HEK293 (cell line): ENCODE data around the gene ZNF345.

ENCODE experiments used
- GLIS2 ChIP-seq: fragments of 450-650 bp; formaldehyde crosslinking; IDR thresholded peaks from 2 replicates; pipeline ENCODE4 v1.5.1; 2016; ENCODE audit warnings: missing biosample characterization, missing genetic modification characterization
- KLF9 ChIP-seq: fragments of 450-650 bp; formaldehyde crosslinking; IDR thresholded peaks from 2 replicates; pipeline ENCODE4 v1.5.1; 2016; ENCODE audit warnings: missing biosample characterization, missing genetic modification characterization, low read depth
- SP7 ChIP-seq: fragments of 450-650 bp; formaldehyde crosslinking; IDR thresholded peaks from 2 replicates; pipeline ENCODE4 v1.5.1; 2016; ENCODE audit warnings: missing biosample characterization, missing genetic modification characterization
- YY2 ChIP-seq: fragments of 450-650 bp; formaldehyde crosslinking; IDR thresholded peaks from 2 replicates; pipeline ENCODE4 v1.5.1; 2016; ENCODE audit warnings: missing biosample characterization, missing genetic modification characterization
- ZBTB20 ChIP-seq: fragments of 450-650 bp; formaldehyde crosslinking; IDR thresholded peaks from 2 replicates; pipeline ENCODE4 v1.5.1; 2016; ENCODE audit warnings: missing biosample characterization, missing genetic modification characterization
- ZBTB21 ChIP-seq: fragments of 450-650 bp; formaldehyde crosslinking; IDR thresholded peaks from 2 replicates; pipeline ENCODE4 v1.5.1; 2017; ENCODE audit warnings: missing biosample characterization, missing genetic modification characterization
- ZBTB8A ChIP-seq: fragments of 450-650 bp; formaldehyde crosslinking; IDR thresholded peaks from 2 replicates; pipeline ENCODE4 v1.5.1; 2016; ENCODE audit warnings: missing biosample characterization, missing genetic modification characterization
- ZEB2 ChIP-seq: fragments of 450-650 bp; formaldehyde crosslinking; IDR thresholded peaks from 2 replicates; pipeline ENCODE4 v1.5.1; 2016; ENCODE audit warnings: missing biosample characterization, missing genetic modification characterization
- ZNF133 ChIP-seq: fragments of 450-650 bp; formaldehyde crosslinking; IDR thresholded peaks from 2 replicates; pipeline ENCODE4 v1.5.1; 2016; ENCODE audit warnings: missing biosample characterization, missing genetic modification characterization
- ZNF211 ChIP-seq: fragments of 450-650 bp; formaldehyde crosslinking; IDR thresholded peaks from 2 replicates; pipeline ENCODE4 v1.5.1; 2016; ENCODE audit warnings: low read depth, missing biosample characterization, missing genetic modification characterization
- ZNF394 ChIP-seq: fragments of 450-650 bp; formaldehyde crosslinking; IDR thresholded peaks from 2 replicates; pipeline ENCODE4 v1.5.1; 2016; ENCODE audit warnings: missing biosample characterization, missing genetic modification characterization, mild to moderate bottlenecking, moderate library complexity, borderline replicate concordance
- ZNF404 ChIP-seq: fragments of 450-650 bp; formaldehyde crosslinking; IDR thresholded peaks from 2 replicates; pipeline ENCODE4 v1.5.1; 2017; ENCODE audit warnings: missing biosample characterization, missing genetic modification characterization
- ZNF558 ChIP-seq: fragments of 450-650 bp; formaldehyde crosslinking; IDR thresholded peaks from 2 replicates; pipeline ENCODE4 v1.5.1; 2016; ENCODE audit warnings: missing biosample characterization, missing genetic modification characterization
- ZNF600 ChIP-seq: fragments of 450-650 bp; formaldehyde crosslinking; IDR thresholded peaks from 2 replicates; pipeline ENCODE4 v1.5.1; 2016; ENCODE audit warnings: missing biosample characterization, missing genetic modification characterization
- ZNF624 ChIP-seq: fragments of 450-650 bp; formaldehyde crosslinking; IDR thresholded peaks from 2 replicates; pipeline ENCODE4 v1.5.1; 2017; ENCODE audit warnings: missing biosample characterization, missing genetic modification characterization
- ZNF707 ChIP-seq: fragments of 450-650 bp; formaldehyde crosslinking; IDR thresholded peaks from 2 replicates; pipeline ENCODE4 v1.5.1; 2016; ENCODE audit warnings: missing biosample characterization, missing genetic modification characterization
- ZNF777 ChIP-seq: fragments of 450-650 bp; formaldehyde crosslinking; IDR thresholded peaks from 2 replicates; pipeline ENCODE4 v1.5.1; 2017; ENCODE audit warnings: missing biosample characterization, missing genetic modification characterization, borderline replicate concordance
- TF ChIP-seq, protein P1 (sequence below): fragments of 450-650 bp; formaldehyde crosslinking; IDR thresholded peaks from 2 replicates; pipeline ENCODE4 v1.5.1; 2016; ENCODE audit warnings: missing biosample characterization, missing genetic modification characterization
- TF ChIP-seq, protein P2 (sequence below): fragments of 450-650 bp; formaldehyde crosslinking; IDR thresholded peaks from 2 replicates; pipeline ENCODE4 v1.5.1; 2016; ENCODE audit warnings: missing biosample characterization, missing genetic modification characterization, borderline replicate concordance
- TF ChIP-seq, protein P3 (sequence below): fragments of 450-650 bp; formaldehyde crosslinking; IDR thresholded peaks from 2 replicates; pipeline ENCODE4 v1.5.1; 2016; ENCODE audit warnings: missing biosample characterization, missing genetic modification characterization
- TF ChIP-seq, protein P4 (sequence below): fragments of 450-650 bp; formaldehyde crosslinking; IDR thresholded peaks from 2 replicates; pipeline ENCODE4 v1.5.1; 2016; ENCODE audit warnings: missing biosample characterization, missing genetic modification characterization
- TF ChIP-seq, protein P5 (sequence below): fragments of 450-650 bp; formaldehyde crosslinking; conservative IDR thresholded peaks from 2 replicates; pipeline ENCODE4 v1.5.1; 2016; ENCODE audit warnings: low read depth, missing biosample characterization, missing genetic modification characterization
- TF ChIP-seq, protein P6 (sequence below): sonication (generic); formaldehyde crosslinking; IDR thresholded peaks from 2 replicates; pipeline ENCODE4 v1.8.1; 2022; ENCODE audit warnings: mild to moderate bottlenecking, moderate library complexity, missing genetic modification reagents

The ZNF345 gene

DNA sequence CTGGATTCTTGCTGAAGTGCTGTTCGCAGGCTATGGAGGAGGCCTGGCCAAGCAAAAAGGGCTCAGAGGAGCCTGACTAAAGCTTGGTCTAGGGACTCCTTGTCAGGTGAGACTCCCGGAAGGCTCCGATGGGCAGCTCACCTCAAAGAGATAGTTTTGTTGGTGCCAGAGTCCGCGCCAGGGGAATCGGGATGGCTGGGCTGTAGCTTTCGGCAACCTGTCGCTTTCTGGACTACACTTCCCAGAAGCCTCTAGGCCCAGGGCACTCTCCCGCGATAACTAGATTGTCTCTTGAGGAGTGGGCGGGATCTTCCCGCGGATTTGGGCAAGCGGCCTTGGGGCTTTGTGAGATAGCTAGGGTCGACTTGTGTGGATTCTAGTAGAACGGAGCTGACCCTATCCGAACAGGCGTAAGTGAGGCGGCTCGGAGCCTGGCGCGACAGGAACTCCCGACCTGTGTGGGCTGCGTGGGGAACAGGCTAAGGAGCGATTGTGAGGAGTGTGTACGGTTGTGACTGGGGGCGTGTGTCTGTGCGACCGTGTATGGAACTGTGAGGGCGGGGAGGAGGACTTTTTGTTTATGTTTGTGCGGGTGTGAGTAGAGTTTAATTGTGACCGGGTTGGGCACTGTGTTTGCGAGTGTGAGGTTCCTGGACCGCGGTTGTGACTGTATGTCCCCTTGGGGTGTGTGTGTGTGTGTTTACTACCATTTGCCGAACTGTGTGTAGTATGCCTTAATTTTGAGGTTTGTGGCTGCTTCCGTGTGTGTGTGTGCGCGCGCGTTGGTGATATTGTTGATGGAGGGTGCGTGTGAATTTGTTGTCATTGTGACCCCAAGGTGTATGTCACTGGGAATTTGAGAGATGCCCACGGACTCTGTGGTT, at the start of gene ZNF345 (continued):
- TF ChIP-seq, protein P1, sequence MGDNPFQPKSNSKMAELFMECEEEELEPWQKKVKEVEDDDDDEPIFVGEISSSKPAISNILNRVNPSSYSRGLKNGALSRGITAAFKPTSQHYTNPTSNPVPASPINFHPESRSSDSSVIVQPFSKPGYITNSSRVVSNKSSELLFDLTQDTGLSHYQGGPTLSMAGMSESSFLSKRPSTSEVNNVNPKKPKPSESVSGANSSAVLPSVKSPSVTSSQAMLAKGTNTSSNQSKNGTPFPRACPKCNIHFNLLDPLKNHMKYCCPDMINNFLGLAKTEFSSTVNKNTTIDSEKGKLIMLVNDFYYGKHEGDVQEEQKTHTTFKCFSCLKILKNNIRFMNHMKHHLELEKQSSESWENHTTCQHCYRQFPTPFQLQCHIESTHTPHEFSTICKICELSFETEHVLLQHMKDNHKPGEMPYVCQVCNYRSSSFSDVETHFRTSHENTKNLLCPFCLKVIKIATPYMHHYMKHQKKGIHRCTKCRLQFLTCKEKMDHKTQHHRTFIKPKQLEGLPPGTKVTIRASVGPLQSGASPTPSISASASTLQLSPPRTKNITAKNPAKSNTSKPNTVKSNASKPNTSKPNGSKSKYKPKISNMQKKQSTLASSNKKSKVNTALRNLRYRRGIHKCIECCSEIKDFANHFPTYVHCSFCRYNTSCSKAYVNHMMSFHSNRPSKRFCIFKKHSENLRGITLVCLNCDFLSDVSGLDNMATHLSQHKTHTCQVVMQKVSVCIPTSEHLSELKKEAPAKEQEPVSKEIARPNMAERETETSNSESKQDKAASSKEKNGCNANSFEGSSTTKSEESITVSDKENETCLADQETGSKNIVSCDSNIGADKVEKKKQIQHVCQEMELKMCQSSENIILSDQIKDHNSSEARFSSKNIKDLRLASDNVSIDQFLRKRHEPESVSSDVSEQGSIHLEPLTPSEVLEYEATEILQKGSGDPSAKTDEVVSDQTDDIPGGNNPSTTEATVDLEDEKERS (tag by site-specific recombination) = peak; percentile 96
- TF ChIP-seq, protein P2, sequence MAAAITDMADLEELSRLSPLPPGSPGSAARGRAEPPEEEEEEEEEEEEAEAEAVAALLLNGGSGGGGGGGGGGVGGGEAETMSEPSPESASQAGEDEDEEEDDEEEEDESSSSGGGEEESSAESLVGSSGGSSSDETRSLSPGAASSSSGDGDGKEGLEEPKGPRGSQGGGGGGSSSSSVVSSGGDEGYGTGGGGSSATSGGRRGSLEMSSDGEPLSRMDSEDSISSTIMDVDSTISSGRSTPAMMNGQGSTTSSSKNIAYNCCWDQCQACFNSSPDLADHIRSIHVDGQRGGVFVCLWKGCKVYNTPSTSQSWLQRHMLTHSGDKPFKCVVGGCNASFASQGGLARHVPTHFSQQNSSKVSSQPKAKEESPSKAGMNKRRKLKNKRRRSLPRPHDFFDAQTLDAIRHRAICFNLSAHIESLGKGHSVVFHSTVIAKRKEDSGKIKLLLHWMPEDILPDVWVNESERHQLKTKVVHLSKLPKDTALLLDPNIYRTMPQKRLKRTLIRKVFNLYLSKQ = peak; percentile 71; the same call in 1 of the 2 replicates
- TF ChIP-seq ZNF404 (0 out of 2 replicates have a peak, but pooled peaks have one; percentile 29), ZBTB20 (tag by site-specific recombination) (peak; percentile 98), ZNF133 (peak; percentile 78; the same call in 1 of the 2 replicates), ZNF707 (tag by site-specific recombination) (peak; percentile 65), ZNF777 (peak; percentile 78; the same call in 1 of the 2 replicates), ZBTB21 (tag by site-specific recombination) (peak; percentile 85), YY2 (peak; percentile 63; the same call in 1 of the 2 replicates), KLF9 (tag by site-specific recombination) (peak; percentile 96), ZNF624 (tag by site-specific recombination) (peak; percentile 50; the same call in 1 of the 2 replicates), ZNF558 (tag by site-specific recombination) (peak; percentile 55), ZNF394 (tag by site-specific recombination) (peak; percentile 22; the same call in 1 of the 2 replicates), ZBTB8A (0 out of 2 replicates have a peak, but pooled peaks have one; percentile 12), ZEB2 (tag by site-specific recombination) (no peak), ZNF600 (tag by site-specific recombination) (peak; percentile 100), SP7 (tag by site-specific recombination) (peak; percentile 87), GLIS2 (tag by site-specific recombination) (no peak), ZNF211 (peak; percentile 38; the same call in 1 of the 2 replicates)
- TF ChIP-seq, protein P3, sequence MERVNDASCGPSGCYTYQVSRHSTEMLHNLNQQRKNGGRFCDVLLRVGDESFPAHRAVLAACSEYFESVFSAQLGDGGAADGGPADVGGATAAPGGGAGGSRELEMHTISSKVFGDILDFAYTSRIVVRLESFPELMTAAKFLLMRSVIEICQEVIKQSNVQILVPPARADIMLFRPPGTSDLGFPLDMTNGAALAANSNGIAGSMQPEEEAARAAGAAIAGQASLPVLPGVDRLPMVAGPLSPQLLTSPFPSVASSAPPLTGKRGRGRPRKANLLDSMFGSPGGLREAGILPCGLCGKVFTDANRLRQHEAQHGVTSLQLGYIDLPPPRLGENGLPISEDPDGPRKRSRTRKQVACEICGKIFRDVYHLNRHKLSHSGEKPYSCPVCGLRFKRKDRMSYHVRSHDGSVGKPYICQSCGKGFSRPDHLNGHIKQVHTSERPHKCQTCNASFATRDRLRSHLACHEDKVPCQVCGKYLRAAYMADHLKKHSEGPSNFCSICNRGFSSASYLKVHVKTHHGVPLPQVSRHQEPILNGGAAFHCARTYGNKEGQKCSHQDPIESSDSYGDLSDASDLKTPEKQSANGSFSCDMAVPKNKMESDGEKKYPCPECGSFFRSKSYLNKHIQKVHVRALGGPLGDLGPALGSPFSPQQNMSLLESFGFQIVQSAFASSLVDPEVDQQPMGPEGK (tag by site-specific recombination) = peak; percentile 91
- TF ChIP-seq, protein P4, sequence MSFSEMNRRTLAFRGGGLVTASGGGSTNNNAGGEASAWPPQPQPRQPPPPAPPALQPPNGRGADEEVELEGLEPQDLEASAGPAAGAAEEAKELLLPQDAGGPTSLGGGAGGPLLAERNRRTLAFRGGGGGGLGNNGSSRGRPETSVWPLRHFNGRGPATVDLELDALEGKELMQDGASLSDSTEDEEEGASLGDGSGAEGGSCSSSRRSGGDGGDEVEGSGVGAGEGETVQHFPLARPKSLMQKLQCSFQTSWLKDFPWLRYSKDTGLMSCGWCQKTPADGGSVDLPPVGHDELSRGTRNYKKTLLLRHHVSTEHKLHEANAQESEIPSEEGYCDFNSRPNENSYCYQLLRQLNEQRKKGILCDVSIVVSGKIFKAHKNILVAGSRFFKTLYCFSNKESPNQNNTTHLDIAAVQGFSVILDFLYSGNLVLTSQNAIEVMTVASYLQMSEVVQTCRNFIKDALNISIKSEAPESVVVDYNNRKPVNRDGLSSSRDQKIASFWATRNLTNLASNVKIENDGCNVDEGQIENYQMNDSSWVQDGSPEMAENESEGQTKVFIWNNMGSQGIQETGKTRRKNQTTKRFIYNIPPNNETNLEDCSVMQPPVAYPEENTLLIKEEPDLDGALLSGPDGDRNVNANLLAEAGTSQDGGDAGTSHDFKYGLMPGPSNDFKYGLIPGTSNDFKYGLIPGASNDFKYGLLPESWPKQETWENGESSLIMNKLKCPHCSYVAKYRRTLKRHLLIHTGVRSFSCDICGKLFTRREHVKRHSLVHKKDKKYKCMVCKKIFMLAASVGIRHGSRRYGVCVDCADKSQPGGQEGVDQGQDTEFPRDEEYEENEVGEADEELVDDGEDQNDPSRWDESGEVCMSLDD (tag by site-specific recombination) = peak; percentile 95
- TF ChIP-seq, protein P5, sequence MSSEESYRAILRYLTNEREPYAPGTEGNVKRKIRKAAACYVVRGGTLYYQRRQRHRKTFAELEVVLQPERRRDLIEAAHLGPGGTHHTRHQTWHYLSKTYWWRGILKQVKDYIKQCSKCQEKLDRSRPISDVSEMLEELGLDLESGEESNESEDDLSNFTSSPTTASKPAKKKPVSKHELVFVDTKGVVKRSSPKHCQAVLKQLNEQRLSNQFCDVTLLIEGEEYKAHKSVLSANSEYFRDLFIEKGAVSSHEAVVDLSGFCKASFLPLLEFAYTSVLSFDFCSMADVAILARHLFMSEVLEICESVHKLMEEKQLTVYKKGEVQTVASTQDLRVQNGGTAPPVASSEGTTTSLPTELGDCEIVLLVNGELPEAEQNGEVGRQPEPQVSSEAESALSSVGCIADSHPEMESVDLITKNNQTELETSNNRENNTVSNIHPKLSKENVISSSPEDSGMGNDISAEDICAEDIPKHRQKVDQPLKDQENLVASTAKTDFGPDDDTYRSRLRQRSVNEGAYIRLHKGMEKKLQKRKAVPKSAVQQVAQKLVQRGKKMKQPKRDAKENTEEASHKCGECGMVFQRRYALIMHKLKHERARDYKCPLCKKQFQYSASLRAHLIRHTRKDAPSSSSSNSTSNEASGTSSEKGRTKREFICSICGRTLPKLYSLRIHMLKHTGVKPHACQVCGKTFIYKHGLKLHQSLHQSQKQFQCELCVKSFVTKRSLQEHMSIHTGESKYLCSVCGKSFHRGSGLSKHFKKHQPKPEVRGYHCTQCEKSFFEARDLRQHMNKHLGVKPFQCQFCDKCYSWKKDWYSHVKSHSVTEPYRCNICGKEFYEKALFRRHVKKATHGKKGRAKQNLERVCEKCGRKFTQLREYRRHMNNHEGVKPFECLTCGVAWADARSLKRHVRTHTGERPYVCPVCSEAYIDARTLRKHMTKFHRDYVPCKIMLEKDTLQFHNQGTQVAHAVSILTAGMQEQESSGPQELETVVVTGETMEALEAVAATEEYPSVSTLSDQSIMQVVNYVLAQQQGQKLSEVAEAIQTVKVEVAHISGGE (tag by site-specific recombination) = peak; percentile 98
- TF ChIP-seq, protein P6, sequence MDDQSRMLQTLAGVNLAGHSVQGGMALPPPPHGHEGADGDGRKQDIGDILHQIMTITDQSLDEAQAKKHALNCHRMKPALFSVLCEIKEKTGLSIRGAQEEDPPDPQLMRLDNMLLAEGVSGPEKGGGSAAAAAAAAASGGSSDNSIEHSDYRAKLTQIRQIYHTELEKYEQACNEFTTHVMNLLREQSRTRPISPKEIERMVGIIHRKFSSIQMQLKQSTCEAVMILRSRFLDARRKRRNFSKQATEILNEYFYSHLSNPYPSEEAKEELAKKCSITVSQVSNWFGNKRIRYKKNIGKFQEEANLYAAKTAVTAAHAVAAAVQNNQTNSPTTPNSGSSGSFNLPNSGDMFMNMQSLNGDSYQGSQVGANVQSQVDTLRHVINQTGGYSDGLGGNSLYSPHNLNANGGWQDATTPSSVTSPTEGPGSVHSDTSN = no peak
